Measurements from ENCODE around the gene NKD2. TPM values are rescaled to one million over a fixed set of nuclear protein-coding genes. Genes with fewer than 3 reads are reported as not detected.

The NKD2 gene
- total RNA-seq, 1 experiment from 2014 or later, result 12.8 TPM

GRCh38 chr5:1083823-1084605, 75.4 kb downstream of the NKD2 start:
- Mint-ChIP-seq H3K27me3 (ENCODE audit: low read depth) (no peaks in the 10 kb centered on the region), H3K27ac (peak overlapping the region; percentile 63; the same call in 1 of the 2 replicates), H3K4me1 (no peaks in the 10 kb centered on the region), H3K4me3 (no peak overlapping the region), H3K9me3 (no peaks in the 10 kb centered on the region), H3K36me3 (peaks cover 8% of the 10 kb centered on the region; the same call in 1 of the 2 replicates)
- no peak for DNase-seq (ENCODE audit: low spot score)
- ATAC-seq, result no peak
- ChIA-PET POLR2A (no interaction called here), CTCF (no interaction called here)
- TF ChIP-seq ZNF512 (CRISPR knock-in tag; IDR thresholded peaks at IDR 0.05; ENCODE audit: borderline replicate concordance), result no peak

- TF ChIP-seq E2F5 (CRISPR knock-in tag; IDR thresholded peaks at IDR 0.05) (no peak), JUN (CRISPR knock-in tag; IDR thresholded peaks at IDR 0.05) (no peak), CBFB (CRISPR knock-in tag; IDR thresholded peaks at IDR 0.05; ENCODE audit: low read depth) (no peak), NR2C2 (CRISPR knock-in tag; IDR thresholded peaks at IDR 0.05) (no peak), PRRX2 (CRISPR knock-in tag; IDR thresholded peaks at IDR 0.05) (no peak), AFF4 (CRISPR knock-in tag; IDR thresholded peaks at IDR 0.05; ENCODE audit: borderline replicate concordance) (no peak), HMGA2 (CRISPR knock-in tag; IDR thresholded peaks at IDR 0.05) (no peak), ATF2 (CRISPR knock-in tag; IDR thresholded peaks at IDR 0.05; ENCODE audit: borderline replicate concordance, low read depth) (no peak), MAX (CRISPR knock-in tag; IDR thresholded peaks at IDR 0.05) (no peak)
- H3K4me1 Mint-ChIP-seq, result no peaks in the 10 kb centered on the region
- ChIA-PET CTCF (no interaction called here), POLR2A (no interaction called here)
- H3K9me3 Mint-ChIP-seq, result no peaks in the 10 kb centered on the region
- H3K4me3 Mint-ChIP-seq, result no peak overlapping the region
- DNase-seq (ENCODE audit: low spot score) (no peak), ATAC-seq (no peak)
- H3K27ac Mint-ChIP-seq, result no peak overlapping the region
- H3K36me3 Mint-ChIP-seq, result peaks cover 8% of the 10 kb centered on the region; the same call in 1 of the 2 replicates
- no peaks in the 10 kb centered on the region for H3K27me3 Mint-ChIP-seq (ENCODE audit: low read depth)
Measured at GRCh38 chr5:1085391-1085790, 76.8 kb downstream of the NKD2 start.

GRCh38 chr5:1086137-1086536, 77.5 kb downstream of the NKD2 start:
- H3K4me3 Mint-ChIP-seq, result no peak overlapping the region
- no peak overlapping the region for H3K27ac Mint-ChIP-seq
- no peak for ATAC-seq
- no peak for DNase-seq (ENCODE audit: low spot score)
- POLR2A ChIA-PET, result no interaction called here
- CTCF ChIA-PET, result no interaction called here
- no peaks in the 10 kb centered on the region for H3K9me3 Mint-ChIP-seq
- H3K4me1 Mint-ChIP-seq, result no peaks in the 10 kb centered on the region
- peaks cover 3% of the 10 kb centered on the region; the same call in 1 of the 2 replicates for H3K36me3 Mint-ChIP-seq
- H3K27me3 Mint-ChIP-seq (ENCODE audit: low read depth), result no peaks in the 10 kb centered on the region
- TF ChIP-seq USF1 (CRISPR knock-in tag; IDR thresholded peaks at IDR 0.05) (no peak), ZNF425 (CRISPR knock-in tag; conservative IDR thresholded peaks at IDR 0.05) (no peak), STAT6 (CRISPR knock-in tag; conservative IDR thresholded peaks at IDR 0.05; ENCODE audit: low read depth) (no peak), FOXP1 (CRISPR knock-in tag; IDR thresholded peaks at IDR 0.05; ENCODE audit: borderline replicate concordance) (no peak)

Data from WTC11 (cell line).